Measurements from ENCODE around the gene FAM98C.

DNA sequence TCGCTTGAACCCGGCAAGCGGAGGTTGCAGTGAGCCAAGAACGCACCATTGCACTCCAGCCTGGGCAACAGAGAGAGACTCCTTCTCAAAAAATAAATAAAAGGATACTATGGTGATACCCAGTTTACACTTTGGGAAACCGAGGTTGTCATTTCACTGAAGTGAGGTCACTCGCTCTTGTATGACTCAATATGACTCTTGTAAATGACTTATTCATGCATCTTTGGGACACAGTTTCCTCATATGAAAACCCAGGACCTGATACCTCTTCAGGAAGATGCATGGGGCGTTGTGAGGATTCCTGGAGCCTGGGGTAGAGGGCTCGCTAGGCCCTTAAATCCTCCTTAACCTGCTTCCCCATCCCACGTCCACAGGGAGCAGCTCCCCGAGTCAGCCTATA lies 24.0 kb upstream of the FAM98C start:
- TF ChIP-seq EP300 (IDR thresholded peaks at IDR 0.05) (no peak), POLR2A (IDR thresholded peaks at IDR 0.05) (no peak)
- TF ChIP-seq, protein P1, sequence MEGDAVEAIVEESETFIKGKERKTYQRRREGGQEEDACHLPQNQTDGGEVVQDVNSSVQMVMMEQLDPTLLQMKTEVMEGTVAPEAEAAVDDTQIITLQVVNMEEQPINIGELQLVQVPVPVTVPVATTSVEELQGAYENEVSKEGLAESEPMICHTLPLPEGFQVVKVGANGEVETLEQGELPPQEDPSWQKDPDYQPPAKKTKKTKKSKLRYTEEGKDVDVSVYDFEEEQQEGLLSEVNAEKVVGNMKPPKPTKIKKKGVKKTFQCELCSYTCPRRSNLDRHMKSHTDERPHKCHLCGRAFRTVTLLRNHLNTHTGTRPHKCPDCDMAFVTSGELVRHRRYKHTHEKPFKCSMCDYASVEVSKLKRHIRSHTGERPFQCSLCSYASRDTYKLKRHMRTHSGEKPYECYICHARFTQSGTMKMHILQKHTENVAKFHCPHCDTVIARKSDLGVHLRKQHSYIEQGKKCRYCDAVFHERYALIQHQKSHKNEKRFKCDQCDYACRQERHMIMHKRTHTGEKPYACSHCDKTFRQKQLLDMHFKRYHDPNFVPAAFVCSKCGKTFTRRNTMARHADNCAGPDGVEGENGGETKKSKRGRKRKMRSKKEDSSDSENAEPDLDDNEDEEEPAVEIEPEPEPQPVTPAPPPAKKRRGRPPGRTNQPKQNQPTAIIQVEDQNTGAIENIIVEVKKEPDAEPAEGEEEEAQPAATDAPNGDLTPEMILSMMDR (IDR thresholded peaks at IDR 0.05) = no peak
